Activated CD4-positive, alpha-beta T cell treated with anti-CD3 and anti-CD28 coated beads, Interleukin-2, Interleukin-4, amounts not matched to agents 100 ng/mL and 50 ng/mL, durations not matched to agents 16 hours and 8 hours (primary cell): ENCODE results near the gene MRPL36.
"Not testable (repeated sequence)": the region's sequence is repeated elsewhere in the genome, so short reads cannot be mapped to it uniquely, and the experiment has no call there.

ENCODE experiments used
- DNase-seq: peaks from one replicate; pipeline ENCODE4 v3.0.0-alpha.2; 2020; ENCODE audit warnings: low spot score

MRPL36 gene

DNA sequence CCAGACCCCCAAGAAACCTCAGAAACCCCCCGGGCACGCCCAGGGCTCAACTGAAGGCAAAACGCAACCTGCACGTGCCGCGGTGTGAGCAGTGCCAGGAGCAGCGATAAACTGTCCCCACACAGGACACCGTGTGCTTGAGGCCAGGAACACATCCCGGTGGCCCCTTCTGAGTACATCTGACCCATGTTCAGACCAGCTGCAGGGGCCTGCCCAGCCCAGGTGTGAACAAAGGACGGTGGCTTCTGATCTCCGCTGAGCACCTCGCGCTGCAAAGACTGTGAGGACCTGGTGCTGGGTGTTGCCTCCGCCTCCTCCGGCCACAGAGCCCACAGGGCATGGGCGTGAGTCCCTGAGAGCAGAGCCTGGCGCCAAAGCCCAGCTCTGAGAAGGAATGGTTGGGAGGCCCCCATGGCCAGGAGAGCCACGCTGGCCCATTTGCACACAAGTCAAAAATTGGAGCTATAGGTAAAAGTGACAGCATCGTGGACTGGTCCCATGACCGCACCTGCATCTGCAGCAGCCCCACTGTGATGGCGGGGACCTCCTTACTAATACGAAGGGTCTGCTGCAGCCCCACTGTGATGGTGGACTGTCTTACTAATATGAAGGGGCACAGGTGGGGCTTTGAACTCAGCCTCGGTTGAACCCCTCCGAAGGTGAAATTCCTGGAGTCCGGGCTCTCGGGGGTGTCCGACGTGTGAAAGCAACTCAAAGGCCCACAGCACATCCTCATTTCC lies 33.0 kb upstream of the MRPL36 start:
- no peak for DNase-seq

- DNase-seq: no peak
Measured at GRCh38 chr5:1831677-1832313, 32.2 kb upstream of the MRPL36 start.

DNA sequence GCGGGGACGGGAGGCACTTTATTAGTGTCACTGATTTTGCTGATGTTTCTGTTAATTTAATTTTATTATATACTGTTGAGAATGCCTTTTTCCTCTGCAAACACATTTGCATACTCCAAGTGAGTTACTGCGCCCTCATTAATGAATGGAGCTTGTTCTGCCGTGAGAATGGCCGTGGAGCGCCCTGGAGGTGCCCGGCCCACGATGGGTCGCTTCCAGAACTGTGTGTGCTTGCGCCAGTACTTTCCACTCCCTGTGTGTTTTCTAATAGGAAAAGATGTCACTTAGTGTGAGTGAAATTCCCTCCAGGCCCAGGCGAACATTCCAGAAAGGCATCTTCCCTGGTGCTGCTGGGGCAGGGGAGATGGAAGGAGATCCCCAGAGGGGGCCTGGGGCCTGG lies 31.6 kb upstream of the MRPL36 start:
- no peak for DNase-seq

DNA sequence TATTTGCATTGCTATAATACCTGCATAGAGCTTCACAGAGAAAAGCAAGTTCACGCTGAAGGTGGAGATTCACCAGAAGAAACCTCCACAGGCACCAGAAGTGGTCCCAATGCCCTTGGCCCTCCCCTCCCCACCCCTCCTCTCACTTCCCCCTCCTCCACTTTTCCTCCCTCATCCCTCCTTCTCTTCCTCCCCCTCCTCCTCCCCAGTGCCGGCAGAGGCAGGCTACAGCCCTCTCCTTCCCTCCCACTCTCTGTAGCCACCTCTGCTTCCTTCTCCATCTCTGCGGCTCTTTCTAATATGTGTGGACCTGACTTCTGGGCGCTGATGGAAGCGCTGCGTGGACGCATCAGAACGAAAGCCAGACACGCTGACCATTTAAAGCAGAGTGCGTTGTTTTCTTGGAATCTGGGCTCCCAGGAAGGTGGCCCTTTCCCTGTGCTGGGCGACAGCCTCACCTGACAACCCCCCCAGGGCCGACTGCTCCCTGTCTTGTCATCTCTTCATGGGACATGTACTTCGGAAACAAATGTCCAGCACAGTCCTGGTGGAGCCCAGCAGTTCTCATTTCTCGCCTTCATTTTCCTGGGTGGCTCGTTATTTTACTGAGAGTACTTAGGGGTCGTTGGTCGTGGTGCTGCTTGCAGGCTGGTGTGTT lies 31.1 kb upstream of the MRPL36 start:
- no peak for DNase-seq

DNA sequence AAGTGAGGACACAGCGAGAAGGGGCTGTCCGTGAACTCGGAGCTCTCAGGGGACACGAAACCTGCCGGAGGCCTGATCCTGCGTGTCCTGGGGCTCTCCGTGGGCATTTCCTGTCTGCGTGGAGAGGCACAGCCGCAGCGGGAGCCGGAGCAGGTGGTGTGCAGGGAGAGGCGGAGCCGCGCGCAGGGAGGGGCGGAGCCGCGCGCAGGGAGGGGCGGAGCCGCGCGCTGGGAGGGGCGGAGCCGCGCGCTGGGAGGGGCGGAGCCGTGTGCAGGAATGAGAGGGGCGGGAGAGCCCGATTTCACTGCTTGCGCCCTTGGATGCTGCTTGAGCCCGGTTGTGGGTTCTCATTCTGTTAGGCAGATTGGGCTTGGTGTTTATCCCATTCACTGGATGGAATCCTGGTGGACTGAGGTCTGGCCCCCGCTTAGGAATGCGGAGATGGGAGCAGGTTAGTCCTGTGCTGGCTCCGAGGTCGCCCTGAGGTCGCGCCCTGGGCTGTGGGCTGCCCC lies 28.3 kb upstream of the MRPL36 start:
- no peak for DNase-seq

DNA sequence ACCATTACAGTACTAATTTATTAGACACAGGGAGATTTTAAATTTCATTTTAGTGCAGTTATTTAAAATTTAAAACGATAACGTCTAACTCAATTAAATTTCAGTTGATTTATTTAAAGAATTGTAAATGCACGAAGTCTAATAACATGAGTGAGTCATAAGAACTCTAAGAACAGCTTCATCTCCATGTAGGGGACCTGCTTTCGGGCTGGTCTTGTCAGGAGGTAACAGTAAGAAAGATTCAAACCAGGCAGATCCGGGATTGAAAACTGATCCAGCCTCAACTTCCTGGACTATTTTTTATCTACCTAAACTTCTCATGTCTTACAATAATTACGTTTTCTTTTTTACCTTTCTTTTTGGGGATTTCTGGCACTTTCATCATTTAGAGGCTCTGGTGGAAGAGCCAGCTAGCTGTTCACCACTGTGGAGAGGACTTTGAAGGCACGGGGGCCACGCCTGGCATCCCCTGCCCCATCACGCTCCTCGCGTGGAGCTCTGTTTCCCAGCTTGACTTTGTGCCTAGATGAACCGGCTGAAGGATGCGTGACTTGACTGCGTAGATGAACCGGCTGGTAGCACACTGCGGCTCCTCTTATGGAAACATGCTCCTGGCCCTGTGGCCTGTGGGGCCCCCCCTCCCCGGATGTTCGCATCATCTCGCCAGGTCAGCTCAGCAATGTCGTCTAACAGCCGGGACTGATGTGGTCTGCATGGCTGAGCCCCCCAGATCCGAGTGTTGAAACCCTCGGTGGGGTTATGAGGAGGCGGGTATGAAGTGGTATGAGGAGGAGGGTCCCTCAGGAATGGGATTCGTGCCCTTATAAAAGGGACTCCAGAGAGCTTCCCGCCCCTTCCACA lies 27.6 kb upstream of the MRPL36 start:
- no peak for DNase-seq

GRCh38 chr5:1826235-1826980 lies 26.8 kb upstream of the MRPL36 start:
- DNase-seq: no peak

DNA sequence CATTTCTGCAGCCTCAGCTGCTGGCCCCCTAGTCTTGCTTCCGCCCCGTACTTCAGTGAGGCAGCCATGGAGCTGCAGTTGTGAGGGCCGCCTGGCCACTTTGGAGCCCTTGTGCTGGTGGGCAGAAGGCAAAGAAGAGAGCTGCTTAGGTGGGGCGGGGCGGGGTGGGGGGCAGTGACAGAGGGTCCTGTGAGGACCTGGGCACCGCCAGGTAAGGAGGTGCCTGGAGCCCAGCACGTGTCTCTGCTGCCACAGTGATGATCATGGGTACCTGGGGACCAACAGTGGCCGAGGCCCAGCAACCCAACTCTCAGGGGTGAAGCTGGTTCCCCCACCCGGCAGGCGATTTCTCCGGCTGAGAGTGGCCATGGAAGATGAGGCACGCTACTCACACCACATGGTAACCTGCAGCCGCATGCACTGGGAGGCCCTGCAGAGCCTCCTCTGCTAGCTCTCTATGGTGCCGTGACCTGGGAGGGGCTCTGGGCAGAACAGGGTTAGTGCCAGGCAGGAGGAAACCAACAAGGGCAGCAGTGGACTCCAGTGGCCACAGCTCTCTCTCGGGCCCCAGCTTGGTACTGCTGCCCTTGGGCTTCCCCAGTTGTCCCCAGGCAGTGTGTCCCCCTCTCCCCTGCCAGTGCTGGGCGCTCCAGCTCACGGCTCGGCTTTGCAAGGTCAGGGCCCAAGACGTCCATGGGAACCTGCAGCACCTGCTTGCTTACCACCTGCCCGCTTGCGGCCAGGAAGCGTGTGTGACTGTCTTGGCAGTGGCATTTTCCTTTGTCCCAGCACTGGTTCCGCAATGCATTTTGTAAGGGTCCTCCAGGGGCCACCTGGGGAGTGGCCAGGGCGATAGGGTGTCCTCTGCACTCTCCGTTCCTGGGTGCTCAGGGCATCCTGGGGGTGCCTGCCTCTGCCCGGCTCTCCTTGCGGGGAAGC lies 25.5 kb upstream of the MRPL36 start:
- no peak for DNase-seq

DNA sequence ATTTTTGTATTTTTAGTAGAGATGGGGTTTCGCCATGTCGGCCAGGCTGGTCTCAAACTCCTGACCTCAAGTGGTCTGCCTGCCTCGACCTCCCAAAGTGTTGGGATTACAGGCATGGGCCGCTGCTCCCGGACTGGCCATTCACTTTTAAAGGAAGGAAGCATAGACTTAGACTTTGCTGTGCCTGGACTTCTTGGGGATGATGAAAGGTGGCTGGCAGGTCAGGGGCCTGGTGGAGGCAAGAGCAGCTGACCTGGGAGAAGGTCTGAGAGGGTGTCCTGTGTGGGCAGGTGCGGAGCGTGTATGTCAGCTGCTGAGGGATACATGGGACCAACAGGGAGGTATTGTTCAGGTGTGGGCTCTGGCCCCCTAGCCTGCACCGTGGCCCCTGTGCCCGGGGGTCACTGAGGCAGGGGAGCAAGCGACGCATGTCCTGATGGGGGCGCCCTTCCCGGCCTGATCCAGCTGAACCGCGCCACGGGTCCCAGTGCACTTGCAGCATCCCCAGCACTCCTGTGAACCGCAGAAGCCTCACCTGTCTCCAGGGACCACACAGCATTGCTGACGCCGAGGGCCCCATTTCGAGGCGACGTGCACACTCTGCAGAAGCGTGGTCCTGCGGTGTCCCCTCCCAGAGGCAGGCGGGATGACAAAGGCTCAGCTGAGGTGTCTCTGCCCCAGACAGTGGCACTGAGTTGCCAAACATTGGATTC lies 24.6 kb upstream of the MRPL36 start:
- no peak for DNase-seq

GRCh38 chr5:1823381-1824034 lies 23.9 kb upstream of the MRPL36 start:
- no peak for DNase-seq

DNA sequence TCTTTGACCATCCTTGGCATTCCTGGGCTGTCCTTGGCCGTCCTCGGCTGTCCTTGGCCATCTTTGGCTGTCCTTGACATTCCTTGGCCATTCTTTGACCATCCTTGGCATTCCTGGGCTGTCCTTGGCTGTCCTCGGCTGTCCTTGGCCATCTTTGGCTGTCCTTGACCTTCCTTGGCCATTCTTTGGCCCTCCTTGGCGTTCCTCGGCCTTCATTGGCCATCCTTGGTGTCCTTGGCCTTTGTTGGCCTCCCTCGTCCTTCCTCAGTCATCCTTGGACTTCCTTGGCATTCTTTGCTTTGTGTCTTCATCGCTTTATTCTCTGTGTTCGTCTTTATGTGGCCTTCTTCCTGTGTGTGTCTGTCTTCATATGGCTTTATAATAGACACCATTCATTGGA lies 22.2 kb upstream of the MRPL36 start:
- no peak for DNase-seq

- no peak for DNase-seq
Measured at GRCh38 chr5:1820926-1821325, 21.3 kb upstream of the MRPL36 start.

- no peak for DNase-seq
Measured at GRCh38 chr5:1820381-1820780, 20.7 kb upstream of the MRPL36 start.

DNA sequence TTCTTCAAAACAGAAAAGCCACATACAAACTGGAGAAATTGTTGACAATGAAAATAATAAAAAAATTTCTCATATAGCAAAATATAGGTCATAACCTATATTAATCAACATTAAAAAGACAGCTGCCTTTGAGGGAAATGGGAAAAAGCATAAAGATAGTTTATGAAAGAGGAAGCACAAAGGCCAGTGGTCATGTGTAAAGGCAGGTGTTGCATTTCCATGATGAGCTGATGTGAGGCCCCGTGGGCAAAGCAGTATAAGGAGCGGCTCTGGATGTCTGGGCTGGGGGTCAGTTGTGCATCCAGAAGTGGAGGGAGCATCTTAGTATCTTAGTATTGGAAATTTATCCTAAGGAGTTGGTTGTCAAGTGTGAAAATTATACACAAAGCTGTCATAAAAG lies 19.8 kb upstream of the MRPL36 start:
- DNase-seq: no peak

DNA sequence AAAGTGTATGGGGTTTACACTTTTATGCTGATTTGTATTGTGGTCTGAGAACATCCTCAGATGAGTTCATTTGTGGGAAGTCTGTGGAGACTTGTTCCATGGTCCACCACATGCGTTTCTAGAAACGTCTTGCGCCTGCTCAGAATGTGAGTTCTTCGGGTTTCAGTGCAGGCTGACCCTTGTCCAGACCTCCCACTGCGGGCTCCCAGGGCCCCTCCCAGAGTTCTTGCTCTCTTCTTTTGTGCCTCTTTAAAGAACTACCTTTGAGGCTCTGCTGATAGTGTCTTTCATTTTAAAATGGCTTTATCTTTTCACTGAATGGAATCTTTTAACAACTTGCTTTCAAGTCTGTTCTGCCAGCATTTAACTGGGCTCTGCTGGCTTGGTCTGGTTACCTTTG lies 19.1 kb upstream of the MRPL36 start:
- no peak for DNase-seq

DNA sequence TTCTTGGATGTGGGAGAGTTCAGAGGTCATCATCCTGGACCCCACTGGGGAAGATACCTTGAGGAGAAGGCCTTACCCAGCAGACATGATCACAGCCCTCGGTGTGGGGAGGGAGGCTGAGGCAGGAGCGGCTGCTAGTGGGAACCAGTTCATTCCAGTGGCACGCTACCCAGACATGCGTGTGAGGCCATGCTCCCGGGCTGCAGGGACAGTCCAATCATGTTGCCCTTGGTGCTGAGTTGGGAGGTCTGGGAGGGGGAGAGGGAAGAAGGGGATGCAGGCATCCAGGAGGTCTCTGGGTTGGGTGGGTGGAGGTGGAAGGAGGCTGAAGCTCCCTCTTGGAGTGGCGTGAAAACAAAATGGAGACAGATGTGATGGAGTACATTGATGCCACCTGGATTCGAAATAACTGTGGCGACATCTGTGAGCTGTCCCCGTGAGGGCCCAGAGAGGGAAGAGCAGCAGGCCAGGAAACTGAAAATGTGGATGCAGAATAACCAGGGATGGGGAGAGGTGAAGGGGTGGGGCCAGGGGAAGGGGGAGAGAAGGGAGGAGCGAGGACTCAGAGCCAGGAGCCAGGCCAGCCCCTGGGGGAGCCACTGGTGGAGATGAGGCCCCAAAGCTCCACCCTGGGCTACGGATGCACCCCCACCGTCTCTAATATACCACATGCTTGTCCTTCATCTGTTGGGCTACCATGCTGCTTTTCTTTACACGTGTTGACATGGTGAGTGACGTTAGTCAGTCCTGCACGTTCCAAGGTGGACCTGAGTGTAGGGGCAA lies 17.8 kb upstream of the MRPL36 start:
- DNase-seq: no peak

GRCh38 chr5:1816495-1817089 lies 17.0 kb upstream of the MRPL36 start:
- not testable (repeated sequence) for DNase-seq

GRCh38 chr5:1815881-1816292 lies 16.2 kb upstream of the MRPL36 start:
- DNase-seq: no peak
